ENCODE data around the gene MYORG. TPM values are rescaled to one million over a fixed set of nuclear protein-coding genes. Genes with fewer than 3 reads are reported as not detected.

MYORG gene
- total and polyA plus RNA-seq, 9 of the 15 experiments (the other 6 are each of a cell fraction or from before 2014, with no cell fraction given): 0.06 to 0.82 (median 0.18) TPM

- no peak for TF ChIP-seq ZNF584 (CRISPR knock-in tag; IDR thresholded peaks at IDR 0.05; ENCODE audit: low read depth)
- TF ChIP-seq, protein P1, sequence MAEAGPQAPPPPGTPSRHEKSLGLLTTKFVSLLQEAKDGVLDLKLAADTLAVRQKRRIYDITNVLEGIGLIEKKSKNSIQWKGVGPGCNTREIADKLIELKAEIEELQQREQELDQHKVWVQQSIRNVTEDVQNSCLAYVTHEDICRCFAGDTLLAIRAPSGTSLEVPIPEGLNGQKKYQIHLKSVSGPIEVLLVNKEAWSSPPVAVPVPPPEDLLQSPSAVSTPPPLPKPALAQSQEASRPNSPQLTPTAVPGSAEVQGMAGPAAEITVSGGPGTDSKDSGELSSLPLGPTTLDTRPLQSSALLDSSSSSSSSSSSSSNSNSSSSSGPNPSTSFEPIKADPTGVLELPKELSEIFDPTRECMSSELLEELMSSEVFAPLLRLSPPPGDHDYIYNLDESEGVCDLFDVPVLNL (CRISPR knock-in tag; IDR thresholded peaks at IDR 0.05; ENCODE audit: low read depth): no peak
- TF ChIP-seq PCBP1 (IDR thresholded peaks at IDR 0.05; ENCODE audit: low read depth, low read length, poor library complexity, severe bottlenecking): no peak
- no peak for TF ChIP-seq FOS (IDR thresholded peaks at IDR 0.05; ENCODE audit: extremely low read depth, insufficient read length)
- no peak for TF ChIP-seq FOXJ2 (tag; IDR thresholded peaks at IDR 0.05)
- TF ChIP-seq ETV5 (CRISPR knock-in tag; IDR thresholded peaks at IDR 0.05; ENCODE audit: low read depth): no peak
These were observed 27.4 kb downstream of the MYORG start (continued) for GRCh38 chr9:34349324-34349723.

- Histone ChIP-seq H3K79me2 (ENCODE audit: control insufficient read depth, insufficient read depth, low read length) (no peaks in the 10 kb centered on the region), H3K4me2 (ENCODE audit: insufficient read depth, low read length) (no peak overlapping the region), H2AFZ (ENCODE audit: low read depth, low read length) (no peak overlapping the region), H3K36me3 (ENCODE audit: control insufficient read depth, insufficient read depth, low read length) (no peaks in the 10 kb centered on the region; the same call in 2 of the 3 replicates), H3K9me1 (ENCODE audit: control insufficient read depth, insufficient read depth, low read length) (no peaks in the 10 kb centered on the region), H3K27ac (ENCODE audit: extremely low read depth, low read depth, low read length) (no peak overlapping the region), H3K4me3 (no peak overlapping the region), H4K20me1 (replicated peaks; ENCODE audit: control insufficient read depth, insufficient read depth, low read length) (no peaks in the 10 kb centered on the region), H3K9me3 (replicated peaks; ENCODE audit: control insufficient read depth, insufficient read depth, low read depth, low read length) (no peaks in the 10 kb centered on the region), H3K9ac (ENCODE audit: insufficient read depth in 1 of 2, low read depth in 2 of 2, low read length in 2 of 2) (no peak overlapping the region), H3K4me1 (replicated peaks in 1 of 2; ENCODE audit: control insufficient read depth in 2 of 2, insufficient read depth in 2 of 2, low read length in 2 of 2) (no peaks in the 10 kb centered on the region), H3K27me3 (ENCODE audit: control insufficient read depth in 2 of 2, insufficient read depth in 2 of 2, low read length in 2 of 2) (no peaks in the 10 kb centered on the region)
- DNase-seq (ENCODE audit: extremely low read depth in 1 of 4, low spot score in 3 of 4): no peak
- ATAC-seq: no peak
- ChIA-PET CTCF (ENCODE audit: low intra/inter-chr PET ratio) (no interaction called here), POLR2A (interaction anchor here (0.6 kb wide), 1 partner anchor 9 kb away, joined by 3 read pairs; no protein-coding TSS in a partner anchor)
- no TSS peak for BruUV-seq (replicated peaks)
- intact Hi-C loops (cut with micrococcal nuclease) (no loop called here), in situ Hi-C loops (cut with MboI) (no loop called here)
- TF ChIP-seq PRMT5 (CRISPR knock-in tag; IDR thresholded peaks at IDR 0.05) (no peak), ZNF707 (CRISPR knock-in tag; conservative IDR thresholded peaks at IDR 0.05) (no peak), ESRRB (CRISPR knock-in tag; IDR thresholded peaks at IDR 0.05; ENCODE audit: borderline replicate concordance) (no peak), PRPF4 (IDR thresholded peaks at IDR 0.05; ENCODE audit: insufficient read depth, low read depth, low read length, poor library complexity, severe bottlenecking) (no peak), ZNF655 (CRISPR knock-in tag; IDR thresholded peaks at IDR 0.05) (no peak)
- TF ChIP-seq, protein P2, sequence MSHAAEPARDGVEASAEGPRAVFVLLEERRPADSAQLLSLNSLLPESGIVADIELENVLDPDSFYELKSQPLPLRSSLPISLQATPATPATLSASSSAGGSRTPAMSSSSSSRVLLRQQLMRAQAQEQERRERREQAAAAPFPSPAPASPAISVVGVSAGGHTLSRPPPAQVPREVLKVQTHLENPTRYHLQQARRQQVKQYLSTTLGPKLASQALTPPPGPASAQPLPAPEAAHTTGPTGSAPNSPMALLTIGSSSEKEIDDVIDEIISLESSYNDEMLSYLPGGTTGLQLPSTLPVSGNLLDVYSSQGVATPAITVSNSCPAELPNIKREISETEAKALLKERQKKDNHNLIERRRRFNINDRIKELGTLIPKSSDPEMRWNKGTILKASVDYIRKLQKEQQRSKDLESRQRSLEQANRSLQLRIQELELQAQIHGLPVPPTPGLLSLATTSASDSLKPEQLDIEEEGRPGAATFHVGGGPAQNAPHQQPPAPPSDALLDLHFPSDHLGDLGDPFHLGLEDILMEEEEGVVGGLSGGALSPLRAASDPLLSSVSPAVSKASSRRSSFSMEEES (CRISPR knock-in tag; IDR thresholded peaks at IDR 0.05): no peak
- no peak for FAIRE-seq
These were observed 28.9 kb downstream of the MYORG start for GRCh38 chr9:34347800-34348158.

Data from K562 (cell line).